Vagina (tissue), 2 donors: Measurements from ENCODE around the gene DPP3.

Source experiments
- POLR2A ChIP-seq, 2 donors: fragments of 450-650 bp; IDR thresholded peaks; one replicate each; pipeline ENCODE4 v1.6.1; 2017; ENCODE audit warnings: antibody characterized with exemption in 2 of 2, mild to moderate bottlenecking in 2 of 2, moderate library complexity in 2 of 2
- TF ChIP-seq, protein P1 (sequence below), 3 experiments: fragments of 450-650 bp in 2 of 3; fragments of 200-600 bp in 1 of 3; sonication (generic) in 1 of 3; IDR thresholded peaks; one replicate each; pipeline ENCODE4 v1.5.1; 2017 to 2019; ENCODE audit warnings: antibody characterized with exemption in 3 of 3, mild to moderate bottlenecking in 2 of 3, moderate library complexity in 2 of 3

DNA sequence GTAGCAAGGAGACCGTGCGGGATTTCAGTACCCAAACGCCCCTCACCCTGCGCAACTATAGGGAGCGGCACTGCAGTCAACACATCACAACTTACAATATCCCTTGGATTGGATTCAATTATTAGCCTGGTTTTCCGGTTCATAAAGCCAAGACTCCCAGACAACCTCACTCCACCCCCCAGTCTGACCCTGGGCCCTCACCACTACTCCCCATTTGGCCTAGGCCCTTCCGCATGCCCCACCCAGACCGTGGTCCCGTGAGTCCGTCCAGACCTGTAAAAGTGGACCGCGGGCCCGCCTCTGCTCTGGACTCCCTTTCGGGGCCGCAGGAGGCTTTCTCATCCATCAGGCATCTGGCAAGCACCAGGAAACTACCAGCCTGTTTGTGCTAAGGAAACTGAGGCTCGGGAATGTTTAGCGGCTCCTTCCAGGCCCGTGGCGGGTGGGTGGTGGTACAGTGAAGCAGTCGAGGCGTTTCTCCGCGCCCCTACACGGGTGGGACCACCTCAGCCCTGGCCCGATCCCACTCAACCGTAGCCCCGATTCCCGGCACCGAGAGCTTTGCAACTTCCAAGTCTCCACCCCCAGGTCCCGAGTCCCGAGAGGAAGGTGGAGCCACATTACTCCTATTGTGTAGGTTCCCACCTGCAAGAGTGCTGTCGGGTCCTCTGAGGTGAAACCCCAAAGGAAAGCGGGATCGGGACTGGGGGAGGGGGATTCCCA is 679 bp upstream of the DPP3 start:
- TF ChIP-seq, protein P1, sequence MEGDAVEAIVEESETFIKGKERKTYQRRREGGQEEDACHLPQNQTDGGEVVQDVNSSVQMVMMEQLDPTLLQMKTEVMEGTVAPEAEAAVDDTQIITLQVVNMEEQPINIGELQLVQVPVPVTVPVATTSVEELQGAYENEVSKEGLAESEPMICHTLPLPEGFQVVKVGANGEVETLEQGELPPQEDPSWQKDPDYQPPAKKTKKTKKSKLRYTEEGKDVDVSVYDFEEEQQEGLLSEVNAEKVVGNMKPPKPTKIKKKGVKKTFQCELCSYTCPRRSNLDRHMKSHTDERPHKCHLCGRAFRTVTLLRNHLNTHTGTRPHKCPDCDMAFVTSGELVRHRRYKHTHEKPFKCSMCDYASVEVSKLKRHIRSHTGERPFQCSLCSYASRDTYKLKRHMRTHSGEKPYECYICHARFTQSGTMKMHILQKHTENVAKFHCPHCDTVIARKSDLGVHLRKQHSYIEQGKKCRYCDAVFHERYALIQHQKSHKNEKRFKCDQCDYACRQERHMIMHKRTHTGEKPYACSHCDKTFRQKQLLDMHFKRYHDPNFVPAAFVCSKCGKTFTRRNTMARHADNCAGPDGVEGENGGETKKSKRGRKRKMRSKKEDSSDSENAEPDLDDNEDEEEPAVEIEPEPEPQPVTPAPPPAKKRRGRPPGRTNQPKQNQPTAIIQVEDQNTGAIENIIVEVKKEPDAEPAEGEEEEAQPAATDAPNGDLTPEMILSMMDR (IDR thresholded peaks at IDR 0.05) = no peak
- no peak for TF ChIP-seq POLR2A (IDR thresholded peaks at IDR 0.05)
